DMS114 treated with DMSO at 0.1 percent for 48 hours (cell line): ENCODE results near the gene ZNF135.

ENCODE experiments used
- DNase-seq: peaks from one replicate; lab custom pipeline; 2025; ENCODE audit not compliant: unreplicated experiment; lab: John Stamatoyannopoulos, UW

Gene ZNF135

DNA sequence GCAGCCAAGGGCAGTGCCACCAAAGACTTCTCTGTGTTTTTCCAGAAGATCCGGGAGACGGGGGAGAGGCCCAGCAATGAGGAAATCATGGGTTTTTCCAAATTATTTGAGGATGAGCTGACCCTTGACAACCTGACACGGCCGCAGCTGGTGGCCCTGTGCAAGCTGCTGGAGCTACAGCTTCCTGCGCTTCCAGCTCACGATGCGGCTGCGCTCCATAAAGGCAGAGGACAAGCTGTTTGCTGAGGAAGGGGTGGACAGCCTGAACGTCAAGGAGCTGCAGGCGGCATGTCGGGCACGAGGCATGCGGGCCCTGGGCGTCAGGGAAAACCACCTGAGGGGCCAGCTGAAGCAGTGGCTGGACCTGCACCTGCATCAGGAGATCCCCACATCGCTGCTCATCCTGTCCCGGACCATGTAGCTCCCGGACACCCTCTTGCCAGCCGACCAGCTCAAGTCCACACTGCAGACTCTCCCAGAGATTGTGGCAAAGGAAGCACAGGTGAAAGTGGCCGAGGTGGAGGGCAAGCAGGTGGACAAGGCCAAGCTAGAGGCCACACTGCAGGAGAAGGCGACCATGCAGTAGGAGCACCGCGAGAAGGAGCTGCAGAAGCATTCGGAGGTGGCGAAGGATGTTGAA, 13.6 kb upstream of the ZNF135 start:
- no peak for DNase-seq

DNA sequence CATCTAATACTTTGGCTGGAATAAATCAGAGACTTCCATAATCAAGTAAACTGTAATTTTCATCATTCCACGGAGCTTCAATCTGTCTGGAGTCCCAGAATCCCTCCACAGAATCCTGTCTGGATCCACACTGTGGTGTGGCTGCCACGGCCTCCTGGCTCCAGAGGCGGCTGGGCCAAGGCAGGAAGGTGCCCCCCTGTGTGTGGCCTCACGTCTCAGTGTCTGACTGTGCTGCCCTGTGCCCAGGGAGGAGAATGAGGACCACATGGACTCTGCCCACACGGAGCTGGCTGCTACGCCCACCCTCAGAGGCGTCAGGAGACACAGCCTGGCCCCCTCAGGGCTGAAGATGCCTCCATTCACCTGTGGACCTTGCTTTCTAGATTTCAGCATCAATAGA, 12.2 kb upstream of the ZNF135 start:
- no peak for DNase-seq

DNA sequence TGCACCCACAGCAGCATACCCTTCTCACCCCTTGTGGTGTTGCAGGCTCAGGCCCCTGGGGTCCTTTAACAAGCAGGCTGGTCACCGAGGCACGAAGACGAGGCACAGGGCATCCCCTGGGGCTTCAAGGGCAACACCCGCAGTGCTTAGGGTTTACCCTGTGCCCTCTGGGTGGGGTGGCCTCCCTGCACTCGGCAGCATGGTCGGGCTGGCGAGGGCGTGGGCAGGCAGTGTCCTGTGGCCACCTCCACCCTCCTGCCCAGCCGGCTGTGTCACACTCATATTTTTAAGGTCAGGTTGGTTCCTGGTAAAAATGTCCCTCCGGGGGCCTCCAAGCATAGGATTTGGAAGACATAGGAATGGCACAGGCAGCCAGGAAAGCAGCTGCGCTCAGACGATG, 11.4 kb upstream of the ZNF135 start:
- DNase-seq, result no peak

DNA sequence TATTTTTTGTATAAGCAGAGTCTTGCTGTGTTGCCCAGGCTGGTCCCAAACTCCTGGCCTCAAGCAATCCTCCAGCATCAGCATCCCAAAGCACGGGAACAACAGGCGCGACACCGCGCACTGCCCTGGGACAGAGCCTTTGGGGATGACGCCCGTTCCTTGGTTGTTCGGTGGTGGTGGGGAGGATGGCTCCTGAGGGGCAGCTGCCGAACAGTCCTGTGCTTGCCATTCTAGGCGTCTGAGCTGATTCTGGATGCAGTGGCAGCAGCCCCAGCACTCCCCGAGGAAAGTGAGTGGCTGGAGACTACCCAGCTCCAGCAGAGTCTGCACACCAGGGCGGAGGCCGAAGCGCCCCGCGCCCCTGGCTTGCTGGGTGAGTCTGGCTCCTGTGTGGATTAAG, 6.8 kb upstream of the ZNF135 start:
- no peak for DNase-seq

DNA sequence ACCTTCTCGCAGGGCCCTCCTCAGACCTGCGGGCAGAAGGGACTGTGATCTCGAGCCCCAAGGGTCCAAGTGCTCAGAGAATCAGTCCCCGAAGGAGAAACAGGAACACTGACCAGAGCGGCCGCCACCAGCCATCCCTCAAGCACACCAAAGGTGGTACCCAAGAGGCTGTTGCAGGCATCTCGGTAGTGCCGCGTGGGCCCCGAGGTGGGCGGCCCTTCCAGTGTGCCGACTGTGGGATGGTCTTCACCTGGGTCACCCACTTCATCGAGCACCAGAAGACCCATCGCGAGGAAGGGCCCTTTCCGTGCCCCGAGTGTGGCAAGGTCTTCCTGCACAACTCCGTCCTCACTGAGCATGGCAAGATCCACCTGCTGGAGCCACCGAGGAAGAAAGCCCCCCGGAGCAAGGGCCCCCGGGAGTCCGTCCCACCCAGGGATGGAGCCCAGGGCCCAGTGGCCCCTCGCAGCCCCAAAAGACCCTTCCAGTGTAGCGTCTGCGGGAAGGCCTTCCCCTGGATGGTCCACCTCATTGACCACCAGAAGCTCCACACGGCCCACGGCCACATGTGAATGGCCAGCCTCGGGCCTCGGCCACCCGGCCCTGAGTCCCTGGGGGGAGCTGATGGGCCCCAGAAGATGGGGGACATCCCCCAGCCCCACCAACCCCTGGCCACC, 5.5 kb upstream of the ZNF135 start:
- no peak for DNase-seq

DNA sequence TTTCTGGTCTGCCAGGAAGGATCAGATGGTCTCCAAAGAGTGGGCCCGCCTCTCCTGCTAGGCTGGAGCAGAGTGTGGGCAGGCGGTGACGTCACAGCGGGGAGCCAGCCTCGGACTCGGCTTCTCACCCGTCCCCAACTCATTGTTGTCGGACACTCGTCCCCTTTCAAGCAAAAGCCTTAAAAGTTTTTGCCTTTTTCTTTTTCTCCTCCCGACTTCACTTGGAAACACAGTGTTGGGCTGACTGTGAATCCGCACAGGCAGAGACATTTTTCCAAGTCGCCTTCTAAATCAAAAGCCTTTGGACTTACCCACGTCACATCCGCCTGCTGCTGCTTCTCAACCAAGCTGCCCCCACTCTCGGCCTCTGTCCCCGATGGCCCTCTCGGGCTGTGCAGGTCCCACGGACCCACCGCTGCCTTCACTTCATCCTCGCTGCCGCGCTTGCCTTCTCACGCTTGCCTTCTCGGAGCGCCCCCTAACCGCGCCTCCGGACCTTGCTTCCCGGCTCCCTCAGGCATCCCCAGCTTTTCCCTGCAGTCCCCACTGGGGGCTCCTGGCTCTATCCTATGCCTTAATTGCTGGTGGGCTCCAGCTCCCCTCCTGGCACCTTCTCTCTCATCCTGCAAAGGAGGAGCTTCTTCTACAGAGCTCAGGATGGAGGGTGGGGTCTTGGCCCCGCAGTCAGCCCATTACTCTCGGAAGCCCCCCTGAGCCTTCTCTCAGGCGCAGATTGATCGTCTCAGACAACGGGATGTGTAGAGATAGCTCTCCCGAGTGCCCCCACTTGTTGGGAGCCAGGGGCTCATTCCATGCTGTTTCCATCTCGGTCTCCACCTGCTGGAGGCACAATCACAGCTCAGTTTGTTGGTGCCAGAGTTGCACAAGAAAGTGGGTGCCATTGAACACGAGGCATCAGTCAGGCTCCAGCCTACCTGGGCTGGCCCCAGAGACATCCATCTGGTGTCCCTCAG, 3.9 kb upstream of the ZNF135 start:
- peak; percentile 56 for DNase-seq

DNA sequence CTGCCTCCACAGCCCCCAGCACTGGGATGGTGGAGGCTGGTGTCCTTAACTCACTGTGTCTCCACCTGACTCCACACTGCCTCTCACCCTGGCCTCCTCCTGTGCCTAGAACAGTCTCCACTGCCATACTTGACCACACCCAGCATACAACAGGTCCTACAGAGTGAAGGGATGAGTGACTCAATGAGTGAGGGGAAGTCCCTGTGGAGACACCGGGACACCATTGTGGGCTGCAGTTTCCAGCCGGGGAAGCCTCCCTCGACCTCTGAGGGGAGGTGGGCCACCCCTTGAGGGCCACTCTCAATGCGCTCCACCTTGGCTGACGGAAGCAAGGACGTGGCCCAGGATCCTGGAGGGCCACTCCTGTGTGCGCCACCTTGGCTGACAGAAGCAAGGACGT, 2.8 kb upstream of the ZNF135 start:
- no peak for DNase-seq

DNA sequence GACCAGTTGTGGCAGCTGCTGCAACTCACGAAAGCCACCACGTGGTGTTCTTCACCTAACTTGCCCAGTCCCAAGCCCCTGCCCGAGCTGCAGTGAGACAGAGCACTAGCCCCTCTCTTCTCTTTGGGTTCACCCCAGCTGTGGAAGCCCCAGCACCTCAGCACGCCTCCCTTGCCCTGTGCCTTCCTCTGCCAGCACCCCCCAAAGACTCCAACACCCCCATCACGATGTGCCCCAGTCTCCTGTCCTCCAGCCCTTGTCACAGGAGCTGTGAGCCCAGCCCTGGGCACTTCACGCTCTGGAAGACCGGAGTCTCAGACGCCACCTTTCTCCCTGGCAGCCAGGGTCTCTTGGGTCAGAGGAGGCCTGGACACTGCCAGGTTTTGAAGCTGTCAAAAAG, 2.2 kb upstream of the ZNF135 start:
- no peak for DNase-seq

DNA sequence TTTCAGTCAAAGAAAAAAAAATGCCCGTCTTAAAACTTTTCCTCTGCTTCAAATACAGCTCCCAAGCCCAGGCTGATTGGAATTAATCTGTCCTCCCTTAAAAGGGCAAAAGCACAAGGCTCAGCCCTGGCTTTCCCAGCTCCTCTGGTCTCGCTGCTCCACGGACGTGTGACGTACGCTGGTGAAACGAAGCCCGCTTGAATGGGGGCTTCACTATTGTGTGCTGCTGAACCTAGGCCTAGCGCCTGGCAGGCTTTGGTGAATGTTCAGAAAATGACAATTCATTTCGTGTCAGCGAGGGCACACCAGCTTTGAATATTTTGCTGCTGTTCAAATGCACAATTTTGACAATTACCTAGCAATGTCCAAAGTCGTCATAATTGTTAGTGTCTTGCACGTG, 615 bp upstream of the ZNF135 start:
- DNase-seq, result no peak

DNA sequence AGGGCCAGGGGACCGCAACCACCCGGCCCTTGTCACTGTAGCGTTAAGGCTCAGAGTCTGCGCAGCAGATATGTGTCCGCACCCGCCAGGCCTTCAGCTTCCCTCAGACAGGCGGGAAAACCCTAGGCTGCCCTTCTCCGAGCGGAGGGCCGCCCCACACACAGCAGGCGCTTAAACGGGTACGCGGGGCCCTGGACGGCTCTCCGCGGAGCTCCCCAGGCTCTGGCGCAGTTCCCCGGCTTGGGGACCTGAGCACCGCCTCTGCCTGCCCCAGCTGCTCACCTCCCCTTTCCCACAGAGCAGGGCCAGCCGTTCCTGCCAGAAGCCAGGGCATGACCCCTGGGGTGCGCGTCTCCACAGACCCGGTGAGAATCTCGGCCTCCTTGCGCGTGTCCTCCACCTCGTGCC, 593 bp downstream of the ZNF135 start:
- no peak for DNase-seq

DNA sequence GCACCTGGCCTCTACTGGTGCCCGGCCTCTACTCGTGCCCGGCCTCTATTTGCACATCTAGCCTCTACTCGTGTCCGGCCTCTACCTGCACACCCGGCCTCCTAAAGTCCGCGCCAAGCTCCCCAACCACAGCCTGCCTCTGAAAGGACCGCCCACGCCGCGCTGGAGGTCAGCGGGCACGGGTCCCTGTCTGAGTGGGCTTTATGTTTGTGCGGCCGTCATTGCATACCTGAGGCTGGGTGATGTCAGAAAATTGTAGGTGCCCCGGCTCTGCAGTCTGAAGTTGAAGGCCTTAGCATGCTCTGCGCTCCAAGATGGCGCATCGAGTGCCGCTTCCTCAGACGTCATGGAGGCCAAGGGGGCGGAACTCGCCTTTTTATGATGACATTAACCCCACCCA, 1.1 kb downstream of the ZNF135 start:
- DNase-seq, result no peak

DNA sequence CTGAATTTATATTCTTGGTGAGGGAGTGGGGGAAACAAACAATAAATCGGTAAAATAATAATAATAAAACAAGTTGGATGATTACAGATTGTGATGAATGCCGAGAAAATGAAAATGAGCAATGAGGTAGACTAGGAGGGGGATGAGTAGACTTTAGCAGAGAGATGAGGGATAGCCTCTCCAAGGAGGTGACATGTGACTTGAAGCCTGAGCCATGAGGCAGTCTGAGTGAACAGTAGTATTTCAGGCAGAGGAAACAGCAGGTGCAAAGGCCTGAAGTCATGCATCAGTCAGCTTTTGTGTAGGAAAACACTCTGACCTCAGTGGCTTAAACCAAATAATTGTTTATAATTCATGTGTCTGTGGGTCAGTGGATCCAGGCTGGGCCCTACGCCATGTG, 4.6 kb downstream of the ZNF135 start:
- no peak for DNase-seq

DNA sequence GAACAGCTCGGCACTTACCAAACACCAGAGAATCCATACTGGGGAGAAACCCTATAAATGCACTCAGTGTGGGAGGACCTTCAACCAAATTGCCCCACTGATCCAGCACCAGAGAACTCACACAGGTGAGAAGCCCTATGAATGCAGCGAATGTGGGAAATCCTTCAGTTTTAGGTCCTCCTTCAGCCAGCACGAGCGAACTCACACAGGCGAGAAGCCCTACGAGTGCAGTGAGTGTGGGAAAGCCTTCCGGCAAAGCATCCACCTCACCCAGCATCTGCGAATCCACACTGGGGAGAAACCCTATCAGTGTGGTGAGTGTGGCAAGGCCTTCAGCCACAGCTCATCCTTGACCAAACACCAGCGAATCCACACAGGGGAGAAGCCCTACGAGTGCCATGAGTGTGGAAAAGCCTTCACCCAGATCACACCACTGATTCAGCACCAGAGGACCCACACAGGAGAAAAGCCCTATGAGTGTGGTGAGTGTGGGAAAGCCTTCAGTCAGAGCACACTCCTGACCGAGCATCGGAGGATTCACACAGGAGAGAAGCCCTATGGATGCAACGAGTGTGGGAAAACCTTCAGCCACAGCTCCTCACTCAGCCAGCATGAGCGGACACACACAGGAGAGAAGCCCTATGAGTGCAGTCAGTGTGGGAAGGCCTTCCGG, 8.3 kb downstream of the ZNF135 start:
- no peak for DNase-seq

DNA sequence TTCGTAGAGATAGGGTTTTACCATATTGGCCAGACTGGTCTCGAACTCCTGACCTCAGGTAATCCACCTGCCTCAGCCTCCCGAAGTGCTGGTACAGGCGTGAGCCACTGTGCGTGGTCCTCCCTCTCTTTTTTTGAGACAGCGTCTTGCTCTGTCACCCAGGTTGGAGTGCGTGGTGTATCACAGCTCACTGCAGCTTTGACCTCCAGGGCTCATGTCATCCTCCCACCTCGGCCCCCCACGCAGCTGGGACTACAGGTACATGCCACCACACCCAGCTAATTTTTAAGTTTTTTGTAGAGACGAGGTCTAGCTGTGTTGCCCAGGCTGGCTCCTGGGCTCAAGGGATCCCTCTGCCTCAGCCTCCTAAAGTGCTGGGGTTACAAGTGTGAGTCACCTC, 20.7 kb downstream of the ZNF135 start:
- DNase-seq, result no peak

DNA sequence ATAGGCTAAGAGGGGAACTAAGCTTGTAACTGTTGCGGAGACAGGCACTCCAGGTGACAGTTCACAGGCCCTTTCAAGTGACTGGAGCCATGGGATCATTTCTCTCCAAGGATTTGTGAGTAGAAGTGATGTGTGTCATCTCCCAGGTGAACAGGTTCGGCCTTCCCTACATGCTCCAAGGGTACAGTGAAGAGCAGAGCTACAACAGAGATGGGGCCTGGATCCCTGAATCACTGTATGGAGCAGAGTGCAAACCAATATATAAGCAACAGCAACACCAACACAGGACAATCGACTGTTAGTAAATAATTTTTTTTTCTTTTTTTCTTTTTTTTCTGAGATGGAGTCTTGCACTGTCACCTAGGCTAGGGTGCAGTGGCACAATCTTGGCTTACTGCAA, 23.9 kb downstream of the ZNF135 start:
- no peak for DNase-seq

DNA sequence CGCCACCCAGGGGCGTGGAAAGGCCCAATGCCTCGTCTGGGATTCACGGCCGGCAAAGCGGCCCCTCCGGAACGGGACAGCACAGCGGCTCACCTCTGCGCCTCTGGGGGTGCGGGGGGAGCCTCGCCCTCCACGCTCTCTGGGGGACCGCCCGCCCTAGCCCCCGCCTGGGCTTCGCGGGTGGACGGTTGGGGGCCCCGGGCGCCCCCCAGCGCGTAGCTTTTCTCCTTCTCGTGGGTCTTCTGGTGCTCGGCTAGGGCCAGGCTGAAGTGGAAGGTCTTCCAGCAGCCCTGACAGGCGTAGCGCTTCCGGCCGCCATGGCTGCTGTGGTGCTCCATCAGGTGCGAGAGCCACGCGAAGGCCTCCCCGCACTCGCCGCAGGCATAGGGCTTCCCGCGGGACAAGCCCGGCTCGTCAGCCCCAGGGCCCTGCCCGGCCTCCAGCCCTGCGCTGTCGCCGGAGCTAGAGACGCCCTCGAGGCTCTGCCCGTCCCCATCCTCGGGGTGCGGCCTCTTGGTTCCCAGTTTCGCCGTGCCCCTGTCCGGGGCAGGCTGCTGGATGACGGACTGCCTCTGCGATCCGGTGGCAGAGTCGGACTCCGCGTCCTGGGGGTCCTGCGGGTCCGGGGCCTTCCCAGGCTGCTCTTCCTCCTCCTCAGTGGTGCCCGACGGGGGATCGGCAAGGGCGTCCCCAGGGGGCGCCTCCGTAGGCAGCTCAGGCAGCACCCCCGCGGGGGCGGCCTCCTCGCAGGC, 25.7 kb downstream of the ZNF135 start:
- DNase-seq, result no peak

DNA sequence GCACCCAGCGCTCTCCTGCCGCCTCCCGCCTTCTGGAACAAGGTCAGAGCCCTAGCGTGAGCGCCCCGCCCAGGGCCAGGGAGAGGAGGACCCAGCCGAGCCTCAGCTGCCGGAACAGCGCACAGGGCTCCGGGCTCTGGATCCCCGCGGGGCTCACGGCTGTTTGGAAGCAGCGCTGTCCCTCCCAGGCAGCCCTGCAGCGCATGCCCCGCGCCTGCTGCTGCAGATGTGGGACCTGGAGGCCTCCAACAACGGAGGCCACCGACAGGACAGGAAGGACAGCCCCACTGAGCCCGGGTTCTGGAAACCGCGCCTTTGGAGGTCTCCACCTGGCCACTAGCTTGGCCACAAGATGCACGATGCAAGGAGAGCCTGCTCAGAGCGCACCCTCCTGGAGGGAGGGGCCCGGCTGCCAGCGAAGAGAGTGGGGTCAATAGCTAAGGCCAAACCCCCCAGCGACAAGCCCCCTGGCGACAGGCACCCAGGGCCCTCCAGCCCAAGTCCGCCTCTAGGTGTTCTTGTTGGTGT, 26.3 kb downstream of the ZNF135 start:
- no peak for DNase-seq

DNA sequence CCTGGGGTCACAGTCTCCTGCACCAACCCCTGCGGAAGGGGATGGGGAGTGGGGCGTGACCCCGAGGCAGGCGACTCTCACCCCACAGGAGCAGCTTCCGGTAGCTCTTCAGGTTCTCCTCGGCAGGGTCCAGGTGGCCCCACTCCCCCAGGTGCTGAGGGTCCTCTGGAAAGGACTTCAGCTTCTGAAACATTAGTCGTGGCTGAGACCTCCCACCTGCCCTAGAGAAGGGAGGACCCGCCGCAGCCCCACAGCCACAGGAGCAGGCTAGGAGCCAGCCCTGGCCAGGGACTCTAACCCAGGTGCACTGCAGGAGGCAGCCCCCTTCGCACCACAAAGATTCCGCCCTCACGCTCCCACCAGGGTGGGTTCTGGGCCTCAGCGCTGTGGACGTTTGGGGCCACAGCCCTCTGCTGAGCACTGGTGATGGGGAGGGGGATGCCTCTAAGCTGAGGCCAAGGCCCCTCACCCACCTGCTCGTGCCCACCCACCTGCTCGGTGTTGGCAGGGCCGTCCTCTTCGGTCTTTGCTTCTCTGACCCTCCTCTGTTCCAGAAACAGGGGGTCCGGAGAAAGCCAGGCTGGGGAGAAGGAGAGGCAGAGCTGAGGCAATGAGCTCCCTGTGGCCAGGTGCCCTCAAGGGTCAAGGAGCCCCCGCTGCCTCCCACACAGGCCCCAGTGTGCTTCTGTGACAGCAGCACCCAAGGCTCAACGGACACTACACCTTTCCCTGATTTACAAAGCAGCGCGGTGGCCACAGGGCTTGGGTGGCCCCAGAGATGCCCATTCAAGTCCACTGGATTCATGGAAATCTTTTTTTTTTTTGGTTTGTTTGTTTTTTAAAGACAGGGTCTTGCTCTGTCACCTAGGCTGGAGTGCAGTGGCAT, 28.0 kb downstream of the ZNF135 start:
- no peak for DNase-seq

DNA sequence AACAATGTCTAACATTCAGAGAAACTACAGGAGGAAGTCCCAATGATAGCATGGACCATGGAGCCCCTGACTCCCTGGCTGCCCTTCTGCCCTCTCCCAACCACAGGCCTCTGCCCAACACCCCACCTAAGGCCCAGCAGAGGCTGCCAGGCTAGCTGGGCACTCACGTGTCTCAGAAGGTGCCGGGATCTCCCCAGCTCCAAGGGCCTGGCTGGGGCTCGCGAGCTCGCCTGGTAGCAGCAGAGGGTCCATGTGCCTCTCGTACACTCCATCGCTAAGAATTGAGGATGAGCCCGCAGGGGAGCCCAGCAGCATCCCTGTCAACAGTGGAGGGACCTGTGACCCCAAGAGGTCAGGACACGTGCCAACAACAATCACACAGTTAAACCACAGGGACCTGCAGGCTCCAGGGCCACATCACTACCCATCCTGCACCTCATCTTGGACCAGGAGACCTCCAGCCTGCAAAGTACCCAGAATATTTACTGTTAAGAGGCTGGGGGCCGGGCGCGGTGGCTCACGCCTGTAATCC, 29.5 kb downstream of the ZNF135 start:
- DNase-seq, result no peak
